Stimulated activated memory B cell treated with anti-CD40 and anti-IgM and Interleukin-4, amounts not matched to agents 10 μg/mL and 1 μg/mL and 100 μg/mL, for 72 hours (primary cell): ENCODE data around the gene POLR3GL.
A peak's percentile ranks its signal among the peaks of the same experiment; 100 is the strongest.

ENCODE experiments used
- ATAC-seq: fragments of 150-1000 bp; cut with Tn5 transposase; 2 replicates; pipeline ENCODE4 v1.10.0; 2021
- H3K27ac Mint-ChIP-seq: one replicate; pipeline ENCODE4 v1.8.0; 2022; ENCODE audit warnings: mild to moderate bottlenecking, mixed read lengths
- H3K27me3 Mint-ChIP-seq: one replicate; pipeline ENCODE4 v1.8.0; 2022; ENCODE audit warnings: mixed read lengths
- H3K36me3 Mint-ChIP-seq: one replicate; pipeline ENCODE4 v1.8.0; 2022; ENCODE audit warnings: mixed read lengths
- H3K4me1 Mint-ChIP-seq: one replicate; pipeline ENCODE4 v1.8.0; 2022; ENCODE audit warnings: mixed read lengths
- H3K4me3 Mint-ChIP-seq: one replicate; pipeline ENCODE4 v1.8.0; 2022; ENCODE audit warnings: mild to moderate bottlenecking, moderate library complexity, mixed read lengths
- H3K9me3 Mint-ChIP-seq: one replicate; pipeline ENCODE4 v1.8.0; 2022; ENCODE audit warnings: mixed read lengths

The POLR3GL gene

GRCh38 chr1:145991735-145992412 is 27.4 kb downstream of the POLR3GL start:
- Mint-ChIP-seq H3K4me3 (peak overlapping the region; percentile 39), H3K27ac (peak overlapping the region; percentile 67), H3K9me3 (no peaks in the 10 kb centered on the region), H3K36me3 (peaks cover 35% of the 10 kb centered on the region), H3K27me3 (no peaks in the 10 kb centered on the region), H3K4me1 (peaks cover 67% of the 10 kb centered on the region)
- ATAC-seq = no peak

- peaks cover 71% of the 10 kb centered on the region for H3K4me1 Mint-ChIP-seq
- H3K9me3 Mint-ChIP-seq = no peaks in the 10 kb centered on the region
- ATAC-seq = no peak
- H3K27me3 Mint-ChIP-seq = no peaks in the 10 kb centered on the region
- peaks cover 35% of the 10 kb centered on the region for H3K36me3 Mint-ChIP-seq
- peak overlapping the region; percentile 49 for H3K4me3 Mint-ChIP-seq
- H3K27ac Mint-ChIP-seq = peak overlapping the region; percentile 67
These were observed 28.0 kb downstream of the POLR3GL start for GRCh38 chr1:145992502-145992936.

- Mint-ChIP-seq H3K9me3 (no peaks in the 10 kb centered on the region), H3K4me1 (peaks cover 71% of the 10 kb centered on the region), H3K4me3 (peak overlapping the region; percentile 90), H3K36me3 (peaks cover 35% of the 10 kb centered on the region), H3K27ac (peak overlapping the region; percentile 96), H3K27me3 (no peaks in the 10 kb centered on the region)
- no peak for ATAC-seq
These were observed 28.6 kb downstream of the POLR3GL start for GRCh38 chr1:145992958-145993617.

- no peak for ATAC-seq
- peaks cover 71% of the 10 kb centered on the region for H3K4me1 Mint-ChIP-seq
- H3K36me3 Mint-ChIP-seq = peaks cover 35% of the 10 kb centered on the region
- no peaks in the 10 kb centered on the region for H3K27me3 Mint-ChIP-seq
- no peaks in the 10 kb centered on the region for H3K9me3 Mint-ChIP-seq
- H3K27ac Mint-ChIP-seq = peak overlapping the region; percentile 96
- peak overlapping the region; percentile 90 for H3K4me3 Mint-ChIP-seq
These were observed 29.3 kb downstream of the POLR3GL start for GRCh38 chr1:145993618-145994390.

- H3K9me3 Mint-ChIP-seq = no peaks in the 10 kb centered on the region
- H3K27me3 Mint-ChIP-seq = no peaks in the 10 kb centered on the region
- peak overlapping the region; percentile 96 for H3K27ac Mint-ChIP-seq
- peaks cover 75% of the 10 kb centered on the region for H3K4me1 Mint-ChIP-seq
- H3K36me3 Mint-ChIP-seq = peaks cover 35% of the 10 kb centered on the region
- peak overlapping the region; percentile 90 for H3K4me3 Mint-ChIP-seq
- ATAC-seq = no peak
These were observed 30.1 kb downstream of the POLR3GL start for GRCh38 chr1:145994391-145995120.

GRCh38 chr1:145995148-145995881 is 30.8 kb downstream of the POLR3GL start:
- no peak for ATAC-seq
- H3K4me3 Mint-ChIP-seq = peak overlapping the region; percentile 90
- peaks cover 78% of the 10 kb centered on the region for H3K4me1 Mint-ChIP-seq
- H3K36me3 Mint-ChIP-seq = peaks cover 35% of the 10 kb centered on the region
- H3K27me3 Mint-ChIP-seq = no peaks in the 10 kb centered on the region
- peak overlapping the region; percentile 96 for H3K27ac Mint-ChIP-seq
- no peaks in the 10 kb centered on the region for H3K9me3 Mint-ChIP-seq

GRCh38 chr1:145995964-145996432 is 31.5 kb downstream of the POLR3GL start:
- peak overlapping the region; percentile 90 for H3K4me3 Mint-ChIP-seq
- H3K27me3 Mint-ChIP-seq = no peaks in the 10 kb centered on the region
- H3K36me3 Mint-ChIP-seq = peaks cover 35% of the 10 kb centered on the region
- H3K9me3 Mint-ChIP-seq = no peaks in the 10 kb centered on the region
- peak overlapping the region; percentile 96 for H3K27ac Mint-ChIP-seq
- peaks cover 72% of the 10 kb centered on the region for H3K4me1 Mint-ChIP-seq
- ATAC-seq = no peak

- peak within 1 kb of the TSS; percentile 96 for H3K27ac Mint-ChIP-seq
- peaks cover 35% of the 10 kb centered on the region for H3K36me3 Mint-ChIP-seq
- peaks cover 69% of the 10 kb centered on the region for H3K4me1 Mint-ChIP-seq
- ATAC-seq = peak; percentile 94
- no peaks in the 10 kb centered on the region for H3K9me3 Mint-ChIP-seq
- H3K27me3 Mint-ChIP-seq = no peaks in the 10 kb centered on the region
- H3K4me3 Mint-ChIP-seq = peak within 1 kb of the TSS; percentile 90
These were observed 32.0 kb downstream of the POLR3GL start, which contains the start of gene TXNIP for GRCh38 chr1:145996433-145997015. TSS of gene TXNIP (minus strand) at chr1:145996579. CDS start at chr1:145996266, 313 bp downstream.

- Mint-ChIP-seq H3K4me3 (peak overlapping the region; percentile 90), H3K27ac (peak overlapping the region; percentile 96), H3K9me3 (no peaks in the 10 kb centered on the region), H3K36me3 (peaks cover 34% of the 10 kb centered on the region), H3K4me1 (peaks cover 67% of the 10 kb centered on the region), H3K27me3 (no peaks in the 10 kb centered on the region)
- ATAC-seq = peak; percentile 88
These were observed 32.7 kb downstream of the POLR3GL start for GRCh38 chr1:145997016-145997717.

- ATAC-seq = no peak
- no peaks in the 10 kb centered on the region for H3K27me3 Mint-ChIP-seq
- H3K27ac Mint-ChIP-seq = peak overlapping the region; percentile 96
- peaks cover 29% of the 10 kb centered on the region for H3K36me3 Mint-ChIP-seq
- peaks cover 61% of the 10 kb centered on the region for H3K4me1 Mint-ChIP-seq
- no peaks in the 10 kb centered on the region for H3K9me3 Mint-ChIP-seq
- H3K4me3 Mint-ChIP-seq = peak overlapping the region; percentile 90
These were observed 33.2 kb downstream of the POLR3GL start for GRCh38 chr1:145997718-145998023.

GRCh38 chr1:145999321-146000024 is 35.0 kb downstream of the POLR3GL start:
- peak; percentile 2 for ATAC-seq
- Mint-ChIP-seq H3K4me3 (peak overlapping the region; percentile 2), H3K4me1 (peaks cover 48% of the 10 kb centered on the region), H3K36me3 (peaks cover 12% of the 10 kb centered on the region), H3K27me3 (no peaks in the 10 kb centered on the region), H3K27ac (peak overlapping the region; percentile 96), H3K9me3 (no peaks in the 10 kb centered on the region)

- no peaks in the 10 kb centered on the region for H3K36me3 Mint-ChIP-seq
- no peaks in the 10 kb centered on the region for H3K9me3 Mint-ChIP-seq
- no peaks in the 10 kb centered on the region for H3K27me3 Mint-ChIP-seq
- H3K4me3 Mint-ChIP-seq = no peak overlapping the region
- ATAC-seq = no peak
- H3K27ac Mint-ChIP-seq = peak overlapping the region; percentile 96
- H3K4me1 Mint-ChIP-seq = peaks cover 66% of the 10 kb centered on the region
These were observed 37.2 kb downstream of the POLR3GL start for GRCh38 chr1:146001709-146002108.

- ATAC-seq = no peak
- Mint-ChIP-seq H3K27ac (peak overlapping the region; percentile 89), H3K4me3 (peak overlapping the region; percentile 63), H3K4me1 (peaks cover 37% of the 10 kb centered on the region), H3K36me3 (no peaks in the 10 kb centered on the region), H3K27me3 (no peaks in the 10 kb centered on the region), H3K9me3 (no peaks in the 10 kb centered on the region)
These were observed 43.1 kb downstream of the POLR3GL start for GRCh38 chr1:146007489-146008133.
